IPS-18a (cell line): ENCODE data around the gene ZNF512B.

ENCODE experiments used
- H3K27ac ChIP-seq: one replicate; pipeline ENCODE4 v1.5.1; 2013; ENCODE audit warnings: low read length
- H3K27me3 ChIP-seq: one replicate; pipeline ENCODE4 v1.6.1; 2013; ENCODE audit warnings: mild to moderate bottlenecking, low read length; ENCODE audit not compliant: control insufficient read depth, insufficient read depth
- H3K36me3 ChIP-seq: one replicate; pipeline ENCODE4 v1.6.1; 2013; ENCODE audit warnings: low read depth, low read length; ENCODE audit not compliant: control insufficient read depth
- H3K4me1 ChIP-seq: one replicate; pipeline ENCODE4 v1.6.1; 2013; ENCODE audit warnings: low read depth, low read length; ENCODE audit not compliant: control insufficient read depth
- H3K4me3 ChIP-seq: one replicate; pipeline ENCODE4 v1.5.1; 2013; ENCODE audit warnings: low read length
- H3K9ac ChIP-seq: one replicate; pipeline ENCODE4 v1.6.1; 2013; ENCODE audit warnings: mild to moderate bottlenecking, low read length, moderate library complexity
- H3K9me3 ChIP-seq: one replicate; pipeline ENCODE4 v1.6.1; 2013; ENCODE audit warnings: low read depth, low read length; ENCODE audit not compliant: control insufficient read depth

ZNF512B gene

DNA sequence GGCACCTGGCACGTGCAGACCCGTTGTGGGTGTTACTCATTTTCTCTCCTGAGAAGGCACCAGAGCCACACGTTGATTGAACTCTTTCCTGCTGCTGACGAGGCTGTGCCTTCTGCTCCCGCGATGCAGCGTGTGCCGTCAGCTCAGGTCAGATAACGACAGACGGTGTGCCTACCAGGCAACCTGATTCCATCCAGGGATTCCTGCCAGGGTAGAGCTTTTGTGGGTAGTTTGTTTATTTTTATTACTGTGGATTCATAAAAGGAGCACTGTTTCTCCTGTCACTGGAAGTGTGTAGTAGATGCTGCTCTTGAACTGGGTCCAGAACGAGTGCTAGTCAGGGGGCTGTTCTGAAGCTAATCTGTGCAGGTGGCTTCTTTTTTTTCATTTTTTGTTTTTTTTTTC, 31.9 kb upstream of the ZNF512B start:
- Histone ChIP-seq H3K9ac (no peak overlapping the region), H3K27me3 (no peaks in the 10 kb centered on the region), H3K4me3 (no peak overlapping the region), H3K9me3 (no peaks in the 10 kb centered on the region), H3K4me1 (no peaks in the 10 kb centered on the region), H3K36me3 (peaks cover 67% of the 10 kb centered on the region), H3K27ac (no peak overlapping the region)

DNA sequence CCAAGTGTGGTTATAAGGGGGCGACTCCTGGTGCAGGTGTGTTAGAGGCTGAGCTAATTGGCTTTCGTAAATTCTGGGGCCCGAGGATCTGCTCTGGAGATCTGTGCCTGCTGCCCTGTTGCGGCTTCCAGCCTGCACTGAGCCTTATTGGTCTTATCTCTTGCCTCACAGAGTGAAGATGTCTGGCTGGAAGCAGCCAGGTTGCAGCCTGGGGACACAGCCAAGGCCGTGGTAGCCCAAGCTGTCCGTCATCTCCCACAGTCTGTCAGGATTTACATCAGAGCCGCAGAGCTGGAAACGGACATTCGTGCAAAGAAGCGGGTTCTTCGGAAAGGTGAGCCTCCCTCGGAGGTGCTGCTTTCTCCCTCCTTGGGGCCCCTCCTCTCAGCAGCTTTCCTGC, 31.2 kb upstream of the ZNF512B start:
- Histone ChIP-seq H3K27me3 (no peaks in the 10 kb centered on the region), H3K4me3 (no peak overlapping the region), H3K9me3 (no peaks in the 10 kb centered on the region), H3K4me1 (no peaks in the 10 kb centered on the region), H3K9ac (no peak overlapping the region), H3K36me3 (peaks cover 74% of the 10 kb centered on the region), H3K27ac (no peak overlapping the region)

- Histone ChIP-seq H3K27ac (no peak overlapping the region), H3K4me1 (peaks cover 3% of the 10 kb centered on the region), H3K36me3 (peaks cover 28% of the 10 kb centered on the region), H3K4me3 (no peak overlapping the region), H3K9me3 (no peaks in the 10 kb centered on the region), H3K27me3 (peaks cover 11% of the 10 kb centered on the region), H3K9ac (no peak overlapping the region)
Measured at GRCh38 chr20:63982937-63983336, 13.2 kb upstream of the ZNF512B start.

GRCh38 chr20:63980806-63981728, 11.3 kb upstream of the ZNF512B start, which contains the start of gene PRPF6:
Gene PRPF6 (plus strand): TSS chr20:63981132. CDS start chr20:63981246, 114 bp downstream.
- H3K36me3 ChIP-seq, result peaks cover 22% of the 10 kb centered on the region

DNA sequence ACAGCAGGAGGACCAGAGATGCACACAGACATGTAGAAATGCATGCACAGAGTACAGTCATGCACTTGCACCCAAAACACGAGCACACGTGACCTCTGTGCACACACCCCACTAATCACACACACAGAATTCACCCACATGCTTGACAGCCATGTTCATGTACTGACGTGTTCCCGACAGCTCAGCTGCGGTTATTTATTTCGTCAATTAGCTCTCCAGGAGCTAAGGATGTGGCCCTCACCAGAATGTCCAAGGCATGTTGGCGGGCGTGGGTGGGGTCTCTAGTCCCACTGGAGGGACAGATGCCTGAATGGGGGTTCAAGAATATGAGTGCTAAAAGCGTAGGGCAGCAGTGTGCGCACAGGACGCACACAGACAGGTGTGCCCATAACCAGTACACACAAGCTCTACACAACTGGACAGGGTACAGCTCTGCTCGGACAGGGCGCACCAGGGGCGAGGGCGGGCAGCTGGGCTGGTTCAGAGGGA, 10.6 kb upstream of the ZNF512B start:
- H3K9me3 ChIP-seq, result no peaks in the 10 kb centered on the region
- peak overlapping the region; percentile 62 for H3K4me3 ChIP-seq
- no peak overlapping the region for H3K9ac ChIP-seq
- no peak overlapping the region for H3K27ac ChIP-seq
- H3K27me3 ChIP-seq, result peaks cover 14% of the 10 kb centered on the region
- peaks cover 3% of the 10 kb centered on the region for H3K4me1 ChIP-seq
- H3K36me3 ChIP-seq, result peaks cover 15% of the 10 kb centered on the region

More at GRCh38 chr20:63980806-63981728, 11.3 kb upstream of the ZNF512B start, which contains the start of gene PRPF6:
- H3K9ac ChIP-seq, result peak within 1 kb of the TSS; percentile 74
- no peaks in the 10 kb centered on the region for H3K9me3 ChIP-seq
- peaks cover 14% of the 10 kb centered on the region for H3K27me3 ChIP-seq
- H3K4me3 ChIP-seq, result peak within 1 kb of the TSS; percentile 90
- peaks cover 3% of the 10 kb centered on the region for H3K4me1 ChIP-seq
- no peak within 1 kb of the TSS for H3K27ac ChIP-seq

DNA sequence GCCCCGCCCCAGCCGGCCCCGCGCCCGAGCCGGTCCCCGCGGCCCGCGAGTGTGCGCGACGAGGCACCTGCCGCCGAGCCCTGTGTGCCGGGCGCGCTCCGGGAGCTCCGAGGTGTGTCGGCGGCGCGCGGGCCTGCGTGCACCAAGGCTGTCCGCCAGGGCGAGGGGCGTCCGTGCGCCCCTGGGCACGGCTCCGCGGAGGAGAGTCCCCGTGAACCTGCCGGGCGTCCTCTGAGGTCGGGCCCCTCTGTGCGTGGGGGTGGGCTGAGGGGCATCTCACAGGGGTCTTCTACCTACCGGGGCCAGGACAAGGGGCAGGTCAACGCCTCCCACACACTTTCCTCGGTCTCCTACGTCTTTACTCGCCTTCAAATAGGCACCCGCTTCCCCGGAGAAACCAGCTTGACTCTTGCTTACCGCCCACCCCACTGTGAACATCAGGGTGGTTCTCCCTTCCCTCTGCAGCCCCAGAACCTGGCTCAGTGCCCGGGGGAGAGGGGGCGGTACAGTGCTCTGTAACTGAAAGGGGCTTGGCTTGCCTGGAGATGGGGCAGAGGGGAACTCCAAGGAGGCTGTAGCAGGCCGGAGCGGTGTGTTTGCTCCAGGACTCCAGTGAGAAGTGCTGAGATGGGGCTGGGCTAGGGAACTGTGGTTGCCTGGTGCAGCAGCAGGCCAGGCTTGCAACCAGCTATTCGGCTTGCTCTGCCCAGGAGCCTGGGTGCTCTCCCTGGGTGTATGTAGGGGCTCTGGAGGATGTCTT, 10.0 kb upstream of the ZNF512B start, which contains the start of gene SAMD10:
TSS of gene SAMD10 (minus strand) at position 86 of the 760 bp plus-strand sequence. CDS start 175 bp downstream, outside the sequence.
- no peak within 1 kb of the TSS for H3K9ac ChIP-seq
- H3K4me1 ChIP-seq, result peaks cover 3% of the 10 kb centered on the region

GRCh38 chr20:63979229-63979556, 9.5 kb upstream of the ZNF512B start:
- Histone ChIP-seq H3K27me3 (peaks cover 14% of the 10 kb centered on the region), H3K27ac (no peak overlapping the region), H3K36me3 (peaks cover 3% of the 10 kb centered on the region), H3K9ac (no peak overlapping the region), H3K4me3 (peak overlapping the region; percentile 72), H3K9me3 (no peaks in the 10 kb centered on the region), H3K4me1 (peaks cover 3% of the 10 kb centered on the region)

More for the DNA sequence above, 10.0 kb upstream of the ZNF512B start, which contains the start of gene SAMD10:
- Histone ChIP-seq H3K4me3 (peak within 1 kb of the TSS; percentile 72), H3K27me3 (peaks cover 14% of the 10 kb centered on the region), H3K9me3 (no peaks in the 10 kb centered on the region), H3K36me3 (peaks cover 8% of the 10 kb centered on the region), H3K27ac (no peak within 1 kb of the TSS)

GRCh38 chr20:63978319-63979228, 8.8 kb upstream of the ZNF512B start:
- Histone ChIP-seq H3K27me3 (peaks cover 14% of the 10 kb centered on the region), H3K27ac (no peak overlapping the region), H3K36me3 (peaks cover 3% of the 10 kb centered on the region), H3K4me1 (peaks cover 3% of the 10 kb centered on the region), H3K9ac (no peak overlapping the region), H3K9me3 (no peaks in the 10 kb centered on the region), H3K4me3 (peak overlapping the region; percentile 72)

DNA sequence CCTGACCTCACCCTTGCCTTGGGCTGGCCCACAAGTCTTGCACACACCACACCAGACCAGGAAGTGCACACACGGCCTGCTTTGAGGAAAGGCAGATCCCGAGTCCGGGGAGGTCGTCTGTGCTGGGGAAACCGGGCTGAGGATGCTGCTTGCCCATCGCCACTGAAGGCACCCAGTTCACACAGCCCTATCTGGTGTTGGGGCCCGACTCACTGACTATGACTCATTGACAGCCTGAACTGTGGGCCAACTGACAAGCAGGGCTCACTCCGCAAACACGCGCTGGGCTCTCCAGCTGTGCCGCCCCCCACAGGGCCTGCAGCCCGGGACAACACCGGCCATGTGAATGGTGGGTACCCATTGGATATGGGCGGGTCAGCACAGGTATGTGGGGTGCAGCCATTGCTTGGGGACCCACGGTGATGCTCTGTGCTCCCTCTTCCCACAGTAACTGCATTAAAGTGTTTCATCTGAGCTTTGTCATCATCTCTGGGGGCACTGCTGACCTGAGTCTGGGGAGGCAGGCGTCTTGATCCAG, 8.1 kb upstream of the ZNF512B start:
- Histone ChIP-seq H3K9me3 (no peaks in the 10 kb centered on the region), H3K4me1 (peaks cover 3% of the 10 kb centered on the region), H3K27ac (no peak overlapping the region), H3K9ac (no peak overlapping the region), H3K4me3 (no peak overlapping the region), H3K36me3 (no peaks in the 10 kb centered on the region), H3K27me3 (peaks cover 18% of the 10 kb centered on the region)

GRCh38 chr20:63976980-63977738, 7.4 kb upstream of the ZNF512B start:
- Histone ChIP-seq H3K27ac (no peak overlapping the region), H3K9ac (no peak overlapping the region), H3K4me1 (peaks cover 3% of the 10 kb centered on the region)

More at GRCh38 chr20:63976980-63977738, 7.4 kb upstream of the ZNF512B start:
- no peaks in the 10 kb centered on the region for H3K9me3 ChIP-seq
- peaks cover 19% of the 10 kb centered on the region for H3K27me3 ChIP-seq
- H3K36me3 ChIP-seq, result no peaks in the 10 kb centered on the region
- H3K4me3 ChIP-seq, result no peak overlapping the region
